ENCODE measurements around the gene KRT85. TPM values are rescaled to one million over a fixed set of nuclear protein-coding genes. Genes with fewer than 3 reads are reported as not detected.

The KRT85 gene
- total RNA-seq, 4 donors from 2014 or later = 0.15 to 101 (median 8.3) TPM; not detected in 1

DNA sequence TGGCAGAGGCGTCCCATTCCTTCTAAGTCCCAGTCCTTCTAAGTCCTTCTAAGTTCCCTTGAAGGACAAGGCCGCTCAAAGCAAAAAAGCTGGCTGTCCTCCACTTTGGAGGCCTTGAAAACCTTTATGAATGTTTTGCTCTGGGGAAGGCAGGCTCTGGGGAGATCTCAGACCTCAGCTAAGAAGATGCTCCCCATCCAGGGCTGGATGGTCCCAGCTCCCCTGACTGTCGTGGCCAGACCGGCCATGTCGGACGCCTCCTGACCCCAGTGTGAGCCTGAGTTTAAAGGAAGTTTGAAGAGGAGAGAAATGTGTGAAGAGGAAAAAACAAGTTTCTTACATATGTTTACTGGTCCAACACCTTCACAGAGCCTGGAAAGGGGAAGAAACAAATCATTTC is 12.3 kb upstream of the KRT85 start:
- TF ChIP-seq CTCF (IDR thresholded peaks at IDR 0.05) (no peak), POLR2A (IDR thresholded peaks at IDR 0.05) (no peak)
- 94 to 95% methylated on average over 6 of the region's 6 CpGs for WGBS, 2 donors
- H3K4me3 ChIP-seq (ENCODE audit: low read depth, poor library complexity, severe bottlenecking) = no peak overlapping the region
- DNase-seq (ENCODE audit: low spot score in 2 of 2) = no peak
- intact Hi-C loops (cut with DNase I; ENCODE audit: low total_unique reads) = no loop called here

GRCh38 chr12:52378091-52378490 is 10.8 kb upstream of the KRT85 start:
- TF ChIP-seq POLR2A (IDR thresholded peaks at IDR 0.05) = no peak
- TF ChIP-seq CTCF (IDR thresholded peaks at IDR 0.05) = no peak
- 80 to 84% methylated on average over 9 of the region's 19 CpGs for WGBS, 2 donors
- intact Hi-C loops (cut with DNase I; ENCODE audit: low total_unique reads) = no loop called here
- DNase-seq (ENCODE audit: low spot score in 2 of 2) = no peak
- no peak overlapping the region for H3K4me3 ChIP-seq (ENCODE audit: low read depth, poor library complexity, severe bottlenecking)

GRCh38 chr12:52377266-52377665 is 10.0 kb upstream of the KRT85 start:
- DNase-seq (ENCODE audit: low spot score in 2 of 2) = no peak
- TF ChIP-seq POLR2A (IDR thresholded peaks at IDR 0.05) = no peak
- TF ChIP-seq CTCF (IDR thresholded peaks at IDR 0.05) = no peak
- WGBS, 2 donors = 91 to 92% methylated on average over 8 of the region's 8 CpGs
- intact Hi-C loops (cut with DNase I; ENCODE audit: low total_unique reads) = no loop called here
- no peak overlapping the region for H3K4me3 ChIP-seq (ENCODE audit: low read depth, poor library complexity, severe bottlenecking)

- intact Hi-C loops (cut with DNase I; ENCODE audit: low total_unique reads) = loop anchor here (5.0 kb wide), 2 partner anchors 220 to 510 kb away; no protein-coding TSS in a partner anchor
- DNase-seq (ENCODE audit: low spot score in 2 of 2) = peak; percentile 89 to 96
- no peak overlapping the region for H3K4me3 ChIP-seq (ENCODE audit: low read depth, poor library complexity, severe bottlenecking)
- WGBS, 2 donors = 39% methylated on average over 9 to 10 of the region's 10 CpGs
- TF ChIP-seq POLR2A (IDR thresholded peaks at IDR 0.05) = no peak
- no peak for TF ChIP-seq CTCF (IDR thresholded peaks at IDR 0.05)
Measured at GRCh38 chr12:52372216-52373154, 5.2 kb upstream of the KRT85 start.

- intact Hi-C loops (cut with DNase I; ENCODE audit: low total_unique reads) = loop anchor here (5.0 kb wide), 2 partner anchors 219 to 511 kb away; no protein-coding TSS in a partner anchor
- 76 to 80% methylated on average over 3 of the region's 3 CpGs for WGBS, 2 donors
- TF ChIP-seq CTCF (IDR thresholded peaks at IDR 0.05) = no peak
- TF ChIP-seq POLR2A (IDR thresholded peaks at IDR 0.05) = no peak
- no peak for DNase-seq (ENCODE audit: low spot score in 2 of 2)
- no peak overlapping the region for H3K4me3 ChIP-seq (ENCODE audit: low read depth, poor library complexity, severe bottlenecking)
Measured at GRCh38 chr12:52371716-52372115, 4.4 kb upstream of the KRT85 start.
